MM.1S (cell line): ENCODE measurements around the gene HMGCLL1.

ENCODE experiments used
- DNase-seq: peaks from one replicate; pipeline ENCODE4 v3.0.0-alpha.2; 2015
- H2AFZ ChIP-seq: fragments of 300-600 bp; sonication (generic); 2 replicates; pipeline ENCODE4 v1.6.0; 2016; ENCODE audit warnings: antibody characterized with exemption, low read length
- H3F3A ChIP-seq: fragments of 300-600 bp; sonication (generic); 2 replicates; pipeline ENCODE4 v1.6.1; 2016; ENCODE audit warnings: mild to moderate bottlenecking, antibody characterized with exemption, low read length, moderate library complexity, mixed read lengths; ENCODE audit not compliant: insufficient read depth
- H3K27ac ChIP-seq: fragments of 300-600 bp; sonication (generic); 2 replicates; pipeline ENCODE4 v1.5.1; 2016; ENCODE audit warnings: mild to moderate bottlenecking, low read length
- H3K27me3 ChIP-seq: fragments of 300-600 bp; sonication (generic); replicated peaks from 2 replicates; pipeline ENCODE4 v1.6.0; 2016; ENCODE audit warnings: low read length; ENCODE audit not compliant: insufficient read depth
- H3K36me3 ChIP-seq: fragments of 300-600 bp; sonication (generic); replicated peaks from 2 replicates; pipeline ENCODE4 v1.6.1; 2016; ENCODE audit warnings: mild to moderate bottlenecking, low read length, mixed read lengths; ENCODE audit not compliant: insufficient read depth
- H3K4me1 ChIP-seq: fragments of 300-600 bp; sonication (generic); 2 replicates; pipeline ENCODE4 v1.6.1; 2016; ENCODE audit warnings: low read length, mixed read lengths
- H3K4me2 ChIP-seq: fragments of 300-600 bp; sonication (generic); 2 replicates; pipeline ENCODE4 v1.6.0; 2016; ENCODE audit warnings: low read depth, low read length
- H3K4me3 ChIP-seq: fragments of 300-600 bp; sonication (generic); 2 replicates; pipeline ENCODE4 v1.5.1; 2016; ENCODE audit warnings: low read length, mixed read lengths
- H3K79me2 ChIP-seq: fragments of 300-600 bp; sonication (generic); 2 replicates; pipeline ENCODE4 v1.6.1; 2016; ENCODE audit warnings: mixed run types, low read length, mixed read lengths
- H3K9ac ChIP-seq: fragments of 300-600 bp; sonication (generic); 2 replicates; pipeline ENCODE4 v1.6.1; 2016; ENCODE audit warnings: low read length, mixed read lengths
- H3K9me2 ChIP-seq: fragments of 300-600 bp; sonication (generic); replicated peaks from 2 replicates; pipeline ENCODE4 v1.6.1; 2016; ENCODE audit warnings: mild to moderate bottlenecking, low read length, mixed read lengths; ENCODE audit not compliant: insufficient read depth
- H3K9me3 ChIP-seq: fragments of 300-600 bp; sonication (generic); replicated peaks from 2 replicates; pipeline ENCODE4 v1.6.1; 2016; ENCODE audit warnings: mild to moderate bottlenecking, low read length, mixed read lengths; ENCODE audit not compliant: insufficient read depth
- H4K20me1 ChIP-seq: fragments of 300-600 bp; sonication (generic); 2 replicates; pipeline ENCODE4 v1.6.1; 2016; ENCODE audit warnings: mild to moderate bottlenecking, low read length, moderate library complexity, mixed read lengths; ENCODE audit not compliant: insufficient read depth
- CTCF ChIP-seq: fragments of 300-600 bp; sonication (generic); IDR thresholded peaks from 2 replicates; pipeline ENCODE4 v1.5.1; 2016; ENCODE audit warnings: antibody characterized with exemption, low read length, mixed read lengths
- EZH2 ChIP-seq: fragments of 300-600 bp; sonication (generic); optimal IDR thresholded peaks from 2 replicates; pipeline ENCODE3; 2017; ENCODE audit warnings: low read depth, mild to moderate bottlenecking, antibody characterized with exemption, low read length, mixed read lengths
- EZH2phosphoT487 ChIP-seq: fragments of 300-600 bp; sonication (generic); IDR thresholded peaks from 2 replicates; pipeline ENCODE4 v1.6.1; 2018; ENCODE audit warnings: antibody characterized with exemption, low read length

Gene HMGCLL1

GRCh38 chr6:55492259-55492658 is 86.7 kb downstream of the HMGCLL1 start:
- no peak overlapping the region for H3K4me2 ChIP-seq
- no peak overlapping the region for H3K4me3 ChIP-seq
- no peak for DNase-seq
- no peaks in the 10 kb centered on the region for H3K9me2 ChIP-seq
- no peak for TF ChIP-seq CTCF
- TF ChIP-seq EZH2 = no peak
- no peak for TF ChIP-seq EZH2phosphoT487
- no peaks in the 10 kb centered on the region for H3K9me3 ChIP-seq
- no peaks in the 10 kb centered on the region for H3F3A ChIP-seq
- no peaks in the 10 kb centered on the region for H3K4me1 ChIP-seq
- no peaks in the 10 kb centered on the region for H3K27me3 ChIP-seq
- H3K79me2 ChIP-seq = no peaks in the 10 kb centered on the region
- no peaks in the 10 kb centered on the region for H3K36me3 ChIP-seq
- H4K20me1 ChIP-seq = no peaks in the 10 kb centered on the region
- no peak overlapping the region for H3K27ac ChIP-seq
- no peak overlapping the region for H3K9ac ChIP-seq
- no peak overlapping the region for H2AFZ ChIP-seq

- DNase-seq = no peak
Measured at GRCh38 chr6:55490871-55491270, 88.1 kb downstream of the HMGCLL1 start.

GRCh38 chr6:55474382-55474781 is 104.6 kb downstream of the HMGCLL1 start:
- Histone ChIP-seq H3K36me3 (no peaks in the 10 kb centered on the region), H3K4me1 (peaks cover 26% of the 10 kb centered on the region), H3K79me2 (no peaks in the 10 kb centered on the region), H3K9ac (no peak overlapping the region), H3K27me3 (peaks cover 7% of the 10 kb centered on the region; the same call in 1 of the 2 replicates), H3K4me2 (peak overlapping the region; percentile 38; the same call in 1 of the 2 replicates), H3K27ac (no peak overlapping the region), H3F3A (peaks cover 5% of the 10 kb centered on the region), H3K4me3 (no peak overlapping the region), H4K20me1 (no peaks in the 10 kb centered on the region), H3K9me3 (no peaks in the 10 kb centered on the region; the same call in 1 of the 2 replicates), H3K9me2 (0 out of 2 replicates have a peak, but pooled peaks cover 3% of the 10 kb centered on the region), H2AFZ (no peak overlapping the region)
- DNase-seq = no peak
- TF ChIP-seq CTCF = no peak
- TF ChIP-seq EZH2phosphoT487 = no peak
- no peak for TF ChIP-seq EZH2

More at GRCh38 chr6:55490871-55491270, 88.1 kb downstream of the HMGCLL1 start:
- Histone ChIP-seq H2AFZ (no peak overlapping the region), H3K79me2 (no peaks in the 10 kb centered on the region), H3K27ac (no peak overlapping the region), H3K4me2 (no peak overlapping the region), H3K9me2 (no peaks in the 10 kb centered on the region), H4K20me1 (no peaks in the 10 kb centered on the region), H3K36me3 (no peaks in the 10 kb centered on the region), H3K27me3 (no peaks in the 10 kb centered on the region), H3K4me1 (no peaks in the 10 kb centered on the region), H3K4me3 (no peak overlapping the region), H3K9me3 (no peaks in the 10 kb centered on the region), H3K9ac (no peak overlapping the region), H3F3A (no peaks in the 10 kb centered on the region)
- no peak for TF ChIP-seq EZH2phosphoT487
- no peak for TF ChIP-seq EZH2
- no peak for TF ChIP-seq CTCF
